ENCODE measurements around the gene OR13A1.
"Not testable (repeated sequence)": the region's sequence is repeated elsewhere in the genome, so short reads cannot be mapped to it uniquely, and the experiment has no call there.

OR13A1 gene

GRCh38 chr10:45315508-45315907 is at the start of gene OR13A1:
Gene OR13A1 (minus strand): TSS chr10:45315608. CDS start chr10:45304422, 11,186 bp downstream.
- Mint-ChIP-seq H3K9me3 (peaks cover 14% of the 10 kb centered on the region), H3K27me3 (peaks cover 11% of the 10 kb centered on the region), H3K4me3 (no peak within 1 kb of the TSS), H3K27ac (ENCODE audit: low read depth) (no peak within 1 kb of the TSS), H3K4me1 (no peaks in the 10 kb centered on the region), H3K36me3 (ENCODE audit: insufficient read depth) (no peaks in the 10 kb centered on the region)
- DNase-seq (ENCODE audit: low spot score in 2 of 2): no peak
- no peak for ATAC-seq (replicated peaks; ENCODE audit: extremely low read depth, poor library complexity, severe bottlenecking)

GRCh38 chr10:45361983-45362799 is 46.8 kb upstream of the OR13A1 start:
- H3K4me1 Mint-ChIP-seq; H3K9me3 Mint-ChIP-seq; ATAC-seq (replicated peaks; ENCODE audit: extremely low read depth, poor library complexity, severe bottlenecking); DNase-seq (ENCODE audit: low spot score in 2 of 2); H3K27ac Mint-ChIP-seq (ENCODE audit: low read depth); H3K4me3 Mint-ChIP-seq; H3K36me3 Mint-ChIP-seq (ENCODE audit: insufficient read depth): not testable (repeated sequence)
- peaks cover 59% of the 10 kb centered on the region for H3K27me3 Mint-ChIP-seq

GRCh38 chr10:45358961-45359360 is 43.6 kb upstream of the OR13A1 start:
- not testable (repeated sequence) for H3K27ac Mint-ChIP-seq (ENCODE audit: low read depth); ATAC-seq (replicated peaks; ENCODE audit: extremely low read depth, poor library complexity, severe bottlenecking); H3K4me1 Mint-ChIP-seq; H3K9me3 Mint-ChIP-seq; H3K36me3 Mint-ChIP-seq (ENCODE audit: insufficient read depth); DNase-seq (ENCODE audit: low spot score in 2 of 2); H3K4me3 Mint-ChIP-seq
- H3K27me3 Mint-ChIP-seq: peaks cover 60% of the 10 kb centered on the region

- no peak for DNase-seq (ENCODE audit: low spot score in 2 of 2)
These were observed 40.1 kb upstream of the OR13A1 start for GRCh38 chr10:45355494-45355893.

GRCh38 chr10:45354261-45354660 is 38.9 kb upstream of the OR13A1 start:
- no peaks in the 10 kb centered on the region for H3K4me1 Mint-ChIP-seq
- peaks cover 2% of the 10 kb centered on the region for H3K36me3 Mint-ChIP-seq (ENCODE audit: insufficient read depth)
- no peaks in the 10 kb centered on the region for H3K9me3 Mint-ChIP-seq
- DNase-seq (ENCODE audit: low spot score in 2 of 2) (no peak), ATAC-seq (replicated peaks; ENCODE audit: extremely low read depth, poor library complexity, severe bottlenecking) (no peak)
- no peak overlapping the region for H3K4me3 Mint-ChIP-seq
- no peak overlapping the region for H3K27ac Mint-ChIP-seq (ENCODE audit: low read depth)
- peaks cover 54% of the 10 kb centered on the region for H3K27me3 Mint-ChIP-seq

More at GRCh38 chr10:45355494-45355893, 40.1 kb upstream of the OR13A1 start:
- Mint-ChIP-seq H3K27me3 (peaks cover 61% of the 10 kb centered on the region), H3K4me1 (no peaks in the 10 kb centered on the region), H3K36me3 (ENCODE audit: insufficient read depth) (peaks cover 2% of the 10 kb centered on the region), H3K4me3 (no peak overlapping the region), H3K9me3 (no peaks in the 10 kb centered on the region), H3K27ac (ENCODE audit: low read depth) (no peak overlapping the region)
- ATAC-seq (replicated peaks; ENCODE audit: extremely low read depth, poor library complexity, severe bottlenecking): no peak

- ATAC-seq (replicated peaks; ENCODE audit: extremely low read depth, poor library complexity, severe bottlenecking): no peak
- no peak for DNase-seq (ENCODE audit: low spot score in 2 of 2)
These were observed 37.8 kb upstream of the OR13A1 start for GRCh38 chr10:45353186-45353585.

GRCh38 chr10:45348196-45348765 is 32.9 kb upstream of the OR13A1 start:
- not testable (repeated sequence) for DNase-seq (ENCODE audit: low spot score in 2 of 2); H3K36me3 Mint-ChIP-seq (ENCODE audit: insufficient read depth); H3K27ac Mint-ChIP-seq (ENCODE audit: low read depth); ATAC-seq (replicated peaks; ENCODE audit: extremely low read depth, poor library complexity, severe bottlenecking); H3K4me1 Mint-ChIP-seq; H3K9me3 Mint-ChIP-seq; H3K4me3 Mint-ChIP-seq
- H3K27me3 Mint-ChIP-seq: peaks cover 22% of the 10 kb centered on the region

More at GRCh38 chr10:45353186-45353585, 37.8 kb upstream of the OR13A1 start:
- H3K9me3 Mint-ChIP-seq: no peaks in the 10 kb centered on the region
- peaks cover 45% of the 10 kb centered on the region for H3K27me3 Mint-ChIP-seq
- H3K4me1 Mint-ChIP-seq: no peaks in the 10 kb centered on the region
- no peak overlapping the region for H3K27ac Mint-ChIP-seq (ENCODE audit: low read depth)
- no peak overlapping the region for H3K4me3 Mint-ChIP-seq
- peaks cover 2% of the 10 kb centered on the region for H3K36me3 Mint-ChIP-seq (ENCODE audit: insufficient read depth)

GRCh38 chr10:45347464-45347863 is 32.1 kb upstream of the OR13A1 start:
- H3K27ac Mint-ChIP-seq (ENCODE audit: low read depth); H3K9me3 Mint-ChIP-seq; H3K4me3 Mint-ChIP-seq; H3K4me1 Mint-ChIP-seq; ATAC-seq (replicated peaks; ENCODE audit: extremely low read depth, poor library complexity, severe bottlenecking); H3K36me3 Mint-ChIP-seq (ENCODE audit: insufficient read depth); DNase-seq (ENCODE audit: low spot score in 2 of 2): not testable (repeated sequence)
- H3K27me3 Mint-ChIP-seq: peaks cover 14% of the 10 kb centered on the region

- not testable (repeated sequence) for DNase-seq (ENCODE audit: low spot score in 2 of 2); H3K4me3 Mint-ChIP-seq; H3K36me3 Mint-ChIP-seq (ENCODE audit: insufficient read depth); H3K27ac Mint-ChIP-seq (ENCODE audit: low read depth); H3K9me3 Mint-ChIP-seq; H3K4me1 Mint-ChIP-seq; ATAC-seq (replicated peaks; ENCODE audit: extremely low read depth, poor library complexity, severe bottlenecking); H3K27me3 Mint-ChIP-seq
These were observed 31.4 kb upstream of the OR13A1 start for GRCh38 chr10:45346652-45347335.

GRCh38 chr10:45340420-45340819 is 25.0 kb upstream of the OR13A1 start:
- not testable (repeated sequence) for H3K4me3 Mint-ChIP-seq; H3K9me3 Mint-ChIP-seq; DNase-seq (ENCODE audit: low spot score in 2 of 2); H3K36me3 Mint-ChIP-seq (ENCODE audit: insufficient read depth); H3K27ac Mint-ChIP-seq (ENCODE audit: low read depth); H3K4me1 Mint-ChIP-seq; ATAC-seq (replicated peaks; ENCODE audit: extremely low read depth, poor library complexity, severe bottlenecking)
- H3K27me3 Mint-ChIP-seq: peaks cover 20% of the 10 kb centered on the region

GRCh38 chr10:45339894-45340293 is 24.5 kb upstream of the OR13A1 start:
- no peak for DNase-seq (ENCODE audit: low spot score in 2 of 2)
- Mint-ChIP-seq H3K27me3 (peaks cover 20% of the 10 kb centered on the region), H3K4me1 (no peaks in the 10 kb centered on the region), H3K27ac (ENCODE audit: low read depth) (no peak overlapping the region), H3K9me3 (no peaks in the 10 kb centered on the region), H3K4me3 (no peak overlapping the region), H3K36me3 (ENCODE audit: insufficient read depth) (no peaks in the 10 kb centered on the region)
- no peak for ATAC-seq (replicated peaks; ENCODE audit: extremely low read depth, poor library complexity, severe bottlenecking)

- ATAC-seq (replicated peaks; ENCODE audit: extremely low read depth, poor library complexity, severe bottlenecking); H3K27ac Mint-ChIP-seq (ENCODE audit: low read depth); H3K4me1 Mint-ChIP-seq; H3K4me3 Mint-ChIP-seq; H3K36me3 Mint-ChIP-seq (ENCODE audit: insufficient read depth); H3K9me3 Mint-ChIP-seq; DNase-seq (ENCODE audit: low spot score in 2 of 2): not testable (repeated sequence)
- peaks cover 26% of the 10 kb centered on the region for H3K27me3 Mint-ChIP-seq
These were observed 16.4 kb upstream of the OR13A1 start for GRCh38 chr10:45331824-45332223.

Data from central memory CD8-positive, alpha-beta T cell (primary cell).